NCI-H1092 (cell line): Measurements from ENCODE around the gene AADAT.

Experiments used
- DNase-seq: peaks from one replicate; lab custom pipeline; 2025; lab: John Stamatoyannopoulos, UW

AADAT gene

GRCh38 chr4:170030121-170030520 is 59.6 kb downstream of the AADAT start:
- no peak for DNase-seq

- peak; percentile 84 for DNase-seq
Observed at GRCh38 chr4:170027181-170027829, 62.5 kb downstream of the AADAT start.

DNA sequence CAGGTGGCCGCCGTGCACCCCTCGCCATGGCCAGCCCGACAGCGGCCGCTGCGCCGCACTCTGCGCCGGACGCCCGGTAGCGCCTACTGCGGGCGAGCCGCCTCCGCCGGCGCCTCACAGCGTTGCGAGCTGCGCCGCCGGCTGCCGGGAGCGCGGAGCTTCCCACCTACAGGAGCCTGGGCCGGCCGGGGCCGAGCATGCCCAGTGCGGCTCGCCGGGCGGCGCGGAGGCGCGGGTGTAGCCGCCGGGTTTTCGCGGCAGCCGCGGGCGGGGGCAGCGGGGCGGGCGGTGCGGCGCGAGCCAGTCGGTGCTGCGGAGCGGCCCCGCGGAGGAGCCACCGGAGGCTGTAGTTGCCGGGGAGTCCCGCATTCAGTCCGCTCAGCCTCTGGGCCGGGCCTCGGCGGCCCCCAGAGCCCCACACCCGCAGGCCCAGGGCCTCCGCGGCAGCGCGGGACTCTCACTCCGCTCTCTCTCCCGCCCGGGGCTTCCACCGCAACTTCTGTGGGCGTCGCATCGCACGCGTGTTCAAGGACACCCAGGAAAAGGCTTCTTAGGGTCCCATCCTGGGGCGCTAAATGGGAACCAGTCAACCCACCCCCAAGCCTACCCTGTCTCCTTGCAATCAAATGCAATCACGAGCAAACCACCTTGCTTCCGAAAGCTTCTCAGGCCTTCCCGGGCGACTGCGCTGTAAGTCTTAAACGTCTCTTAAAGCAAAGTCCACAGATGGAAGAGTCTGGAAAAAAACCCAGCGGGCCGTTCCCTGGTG is 63.3 kb downstream of the AADAT start, which contains the start of gene MFAP3L:
Gene MFAP3L, minus strand, starts transcription at position 143 of the 769 bp plus-strand sequence. CDS start 20,518 bp downstream, outside the sequence.
- peak; percentile 80 for DNase-seq

DNA sequence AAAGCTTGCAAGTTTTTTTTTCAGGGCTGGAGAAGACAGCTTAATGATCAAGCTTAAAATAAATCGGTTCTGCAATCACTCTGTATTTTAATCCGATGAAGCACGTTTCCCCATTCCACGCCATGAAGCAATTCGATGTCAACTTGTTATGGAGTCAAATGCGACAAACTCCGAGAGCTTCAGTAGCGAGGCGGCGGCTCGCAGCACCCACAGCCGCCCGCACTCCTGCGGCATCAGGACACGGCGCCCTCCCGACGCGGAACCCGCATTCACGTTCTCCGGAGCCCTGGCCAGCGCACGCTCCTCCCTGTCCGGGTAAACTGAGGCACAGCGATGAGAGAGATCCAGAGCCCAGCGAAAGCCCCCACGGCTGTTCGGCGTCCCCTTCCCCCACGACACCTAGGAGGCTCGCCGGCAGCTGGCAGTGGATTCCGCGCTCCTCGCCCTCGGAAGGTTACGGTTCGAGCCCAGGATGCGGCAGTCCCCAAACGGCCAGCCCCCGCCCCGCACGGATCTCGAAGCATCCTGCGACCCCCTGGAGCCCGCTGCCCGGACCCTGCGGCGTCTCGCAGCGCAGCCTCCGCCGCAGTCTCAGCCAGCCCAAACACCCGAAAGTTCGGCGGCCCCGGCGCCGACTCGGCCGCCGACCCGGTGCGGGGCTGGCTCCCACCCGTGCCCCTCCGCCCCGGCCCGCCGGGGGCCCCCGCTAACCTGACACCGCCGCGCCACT is 64.1 kb downstream of the AADAT start:
- no peak for DNase-seq

DNA sequence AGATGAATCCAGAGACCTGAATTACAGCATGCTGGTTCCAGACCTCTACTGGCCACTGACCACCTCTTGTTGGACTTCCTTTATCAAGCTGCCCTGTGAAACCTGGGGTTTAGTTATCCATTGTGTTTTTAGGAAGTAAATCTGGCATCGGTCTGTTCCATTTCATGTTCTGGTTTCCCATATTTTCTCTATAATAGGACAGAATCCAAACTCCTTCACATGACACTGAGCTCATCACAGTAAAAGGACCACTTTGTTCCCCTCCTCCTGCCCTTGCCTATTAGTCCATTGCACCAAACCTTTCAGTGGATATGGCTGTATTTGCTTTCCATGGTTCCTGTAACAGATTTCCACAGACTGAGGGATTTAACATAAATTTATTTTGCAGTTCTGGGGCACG is 67.5 kb downstream of the AADAT start:
- DNase-seq, result no peak

DNA sequence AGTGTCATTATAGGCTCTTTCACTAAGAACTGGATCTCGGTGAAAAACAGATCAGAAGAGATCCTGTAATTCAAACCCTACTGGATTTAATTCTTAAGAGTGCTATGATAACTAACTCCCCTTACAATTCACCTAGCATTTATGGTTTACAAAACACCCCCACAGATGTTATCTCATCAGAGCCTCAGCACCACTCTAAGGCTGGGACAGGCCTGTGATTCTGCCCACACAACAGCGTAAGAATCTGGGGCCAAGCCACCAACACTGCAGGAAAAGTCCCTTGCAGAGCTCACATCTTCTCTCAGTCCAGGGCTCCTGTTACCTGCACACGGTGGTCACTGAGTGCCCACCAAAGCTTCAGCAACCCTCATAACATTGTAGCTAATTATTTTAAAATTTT is 72.5 kb downstream of the AADAT start:
- no peak for DNase-seq

- no peak for DNase-seq
Observed at GRCh38 chr4:170015285-170015684, 74.5 kb downstream of the AADAT start.

- DNase-seq, result no peak
Observed at GRCh38 chr4:170014359-170015011, 75.3 kb downstream of the AADAT start.

GRCh38 chr4:170012629-170012958 is 77.2 kb downstream of the AADAT start:
- DNase-seq, result no peak

- DNase-seq, result no peak
Observed at GRCh38 chr4:170011921-170012628, 77.7 kb downstream of the AADAT start.
